ENCODE results near the gene LGALSL.

DNA sequence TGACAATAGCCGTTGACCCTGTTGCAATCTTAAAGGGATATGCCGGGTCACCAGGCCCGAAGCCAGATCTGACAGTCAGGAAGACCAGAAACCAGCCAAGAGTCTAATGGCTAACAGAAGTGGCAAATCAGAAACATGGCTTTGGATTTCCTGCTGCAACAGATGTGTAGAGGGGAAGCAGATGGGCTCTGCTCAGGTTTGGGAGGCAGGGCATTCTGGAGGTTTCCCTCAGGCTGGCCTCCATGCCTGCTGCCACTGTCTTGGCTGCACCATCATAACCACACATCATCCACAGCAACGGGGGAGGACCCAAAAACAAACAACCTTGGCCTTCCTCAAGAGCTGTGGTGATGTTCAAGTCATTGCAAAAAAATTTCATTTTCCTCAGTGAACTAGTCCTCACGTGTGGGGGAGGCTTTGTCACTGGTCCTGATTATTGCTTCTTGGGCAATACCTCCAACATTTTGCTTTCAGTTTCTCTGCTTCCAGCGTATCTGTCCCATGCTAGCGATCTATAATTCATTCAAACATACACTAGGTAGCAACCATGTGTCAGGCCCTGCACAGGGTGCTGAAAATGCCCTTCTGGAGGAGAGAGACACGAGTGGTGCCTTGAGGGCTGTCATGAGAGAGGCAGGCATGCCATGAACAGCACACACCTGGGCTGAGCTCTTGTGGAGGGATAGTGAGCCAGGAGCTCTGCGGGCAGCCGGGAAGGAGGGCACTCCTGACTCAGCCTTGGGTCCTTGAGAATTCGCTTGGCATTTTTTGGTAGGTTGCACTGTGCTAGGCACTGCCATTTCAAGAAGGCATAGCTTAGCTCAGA lies 48.2 kb upstream of the LGALSL start:
- TF ChIP-seq CTCF (conservative IDR thresholded peaks at IDR 0.05; ENCODE audit: low read length) (no peak), EZH2phosphoT487 (IDR thresholded peaks at IDR 0.05; ENCODE audit: borderline replicate concordance, low read depth, low read length) (no peak)

Data from OCI-LY7 (cell line).